Kidney (tissue), 14 donors: ENCODE data around the gene DHRS2. TPM values are rescaled to one million over a fixed set of nuclear protein-coding genes. Genes with fewer than 3 reads are reported as not detected.

Source experiments
- DNase-seq, 5 donors: peaks; one replicate each; pipeline ENCODE4 v3.0.0-alpha.2; 2013 to 2020
- FAIRE-seq: peaks from 2 replicates; lab custom pipeline; 2012; peaks lifted over from hg19 to GRCh38; lab: Jason Lieb, UNC
- H3K27ac ChIP-seq, 2 donors: one replicate each; pipeline ENCODE4 v1.7.0; 2013; ENCODE audit warnings: low read depth in 2 of 2, low read length in 2 of 2, inconsistent platforms in 1 of 2
- H3K27me3 ChIP-seq: one replicate; pipeline ENCODE4 v1.7.1; 2013; ENCODE audit warnings: low read length, inconsistent platforms; ENCODE audit not compliant: control insufficient read depth, insufficient read depth
- H3K36me3 ChIP-seq, 3 donors: one replicate each; pipeline versions ENCODE4 v1.7.0 to v1.7.1; 2013; ENCODE audit warnings: low read length in 3 of 3, control low read depth in 1 of 3, inconsistent platforms in 1 of 3; ENCODE audit not compliant: insufficient read depth in 3 of 3, control insufficient read depth in 2 of 3
- H3K4me1 ChIP-seq, 3 donors: one replicate each; pipeline versions ENCODE4 v1.7.0 to v1.7.1; 2013; ENCODE audit warnings: low read length in 3 of 3, inconsistent platforms in 1 of 3, low read depth in 1 of 3; ENCODE audit not compliant: control insufficient read depth in 2 of 3, insufficient read depth in 2 of 3
- H3K4me3 ChIP-seq, 3 donors: one replicate each; pipeline versions ENCODE4 v1.7.0 to v1.8.1; 2013; ENCODE audit warnings: low read length in 3 of 3, control low read depth in 1 of 3, inconsistent platforms in 1 of 3
- H3K9ac ChIP-seq, 3 donors: one replicate each; pipeline versions ENCODE4 v1.7.0 to v1.7.1; 2013; ENCODE audit warnings: low read length in 3 of 3, control low read depth in 1 of 3, inconsistent platforms in 1 of 3
- H3K9me3 ChIP-seq, 3 donors: one replicate each; pipeline versions ENCODE4 v1.7.0 to v1.7.1; 2013; ENCODE audit warnings: low read length in 3 of 3, control low read depth in 1 of 3, inconsistent platforms in 1 of 3; ENCODE audit not compliant: control insufficient read depth in 2 of 3, insufficient read depth in 1 of 3
- CTCF ChIP-seq: IDR thresholded peaks from 3 replicates; pipeline ENCODE4 v1.5.1; 2012; ENCODE audit warnings: mild to moderate bottlenecking, moderate library complexity, borderline replicate concordance; ENCODE audit not compliant: insufficient read depth; ENCODE audit errors: extremely low read depth
- intact Hi-C: fragments of 100-400 bp; cut with DNase I; formaldehyde crosslinking; loops from one replicate; pipeline ENCODE4 v1.11.1; 2022
- polyA plus RNA-seq: library from polyadenylated mRNA; stranded (reverse); fragments of 350-450 nt; fragmentation: Illumina TruSeq; extraction: RNeasy Lipid Tissue Mini Kit (QIAGEN cat#74804); gene quantifications from one replicate; pipeline ENCODE4 v1.2.3, GENCODE V29; 2014; ENCODE audit warnings: low read depth, low replicate concordance; ENCODE audit not compliant: insufficient read depth
- total RNA-seq: library from RNA; stranded (reverse); fragmentation: NEBNext Ultra II Directional; extraction: Animal tissue kit (Norgen Biotek cat#: 25700); gene quantifications from one replicate; pipeline ENCODE4 v1.2.1, GENCODE V29; 2021
- donor health status: control.
- donor health status: control.
- donor health status: control.
- donor health status: control.
- donor health status: control.
- donor health status: DM: yes; HTN: yes; CAD: no.
- donor health status: Normal renal cell carcinoma (clear cell type).

Gene DHRS2
- total and polyA plus RNA-seq, 2 donors from 2014 or later: 0.31 to 2.4 TPM

- no peaks in the 10 kb centered on the region for H3K9me3 ChIP-seq
- H3K4me1 ChIP-seq: peaks cover 0 to 9% (median 0%) of the 10 kb centered on the region in 3 donors
- FAIRE-seq (no peak), DNase-seq (no peak)
- no peak overlapping the region for H3K9ac ChIP-seq
- no peak for TF ChIP-seq CTCF
- intact Hi-C loops: loop anchor here (10.0 kb wide), 1 partner anchor 304 kb away; no protein-coding TSS in a partner anchor
- no peak overlapping the region for H3K27ac ChIP-seq
- H3K36me3 ChIP-seq: no peaks in the 10 kb centered on the region
- H3K4me3 ChIP-seq: no peak overlapping the region
- H3K27me3 ChIP-seq: no peaks in the 10 kb centered on the region
These were observed 5.5 kb upstream of the DHRS2 start for GRCh38 chr14:23630687-23631086.

DNA sequence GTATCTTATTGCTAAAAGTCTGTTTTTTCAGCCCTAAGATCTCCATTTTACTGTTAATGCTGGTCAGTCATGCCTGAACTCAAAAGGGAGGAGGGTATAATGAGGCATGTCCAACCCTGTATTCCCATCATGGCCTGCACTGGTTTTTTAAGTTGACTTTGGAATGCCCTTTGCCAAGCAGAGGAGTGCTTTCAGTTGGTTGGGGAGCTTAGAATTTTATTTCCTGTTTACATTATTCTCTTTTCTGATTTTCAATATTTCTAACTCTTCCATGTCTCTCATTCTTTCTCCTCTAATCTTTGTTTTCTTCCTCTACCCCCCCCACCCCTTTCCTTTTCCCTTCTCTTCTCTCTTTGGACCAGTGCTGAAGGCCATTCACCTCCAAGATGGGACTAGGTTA is 4.9 kb upstream of the DHRS2 start:
- no peak overlapping the region for H3K4me3 ChIP-seq
- intact Hi-C loops: loop anchor here (10.0 kb wide), 1 partner anchor 304 kb away; no protein-coding TSS in a partner anchor
- FAIRE-seq: no peak
- TF ChIP-seq CTCF: no peak
- H3K9ac ChIP-seq: no peak overlapping the region
- no peaks in the 10 kb centered on the region for H3K9me3 ChIP-seq
- peaks cover 0 to 9% (median 0%) of the 10 kb centered on the region in 3 donors for H3K4me1 ChIP-seq
- peak in 3 of 5 donors; percentile 30 to 42 (median 30) for DNase-seq
- no peak overlapping the region for H3K27ac ChIP-seq
- H3K36me3 ChIP-seq: no peaks in the 10 kb centered on the region
- no peaks in the 10 kb centered on the region for H3K27me3 ChIP-seq

GRCh38 chr14:23631702-23632460 is 4.3 kb upstream of the DHRS2 start:
- FAIRE-seq: no peak
- H3K4me3 ChIP-seq: peak overlapping the region in 2 of 3 donors; percentile 42 to 51
- intact Hi-C loops: loop anchor here (10.0 kb wide), 1 partner anchor 303 kb away; no protein-coding TSS in a partner anchor

More at GRCh38 chr14:23631702-23632460, 4.3 kb upstream of the DHRS2 start:
- peak; percentile 85 to 98 (median 92) for DNase-seq
- Histone ChIP-seq H3K27ac (peak overlapping the region in 1 of 2 donors; percentile 42), H3K4me1 (peaks cover 0 to 9% (median 0%) of the 10 kb centered on the region in 3 donors), H3K9ac (peak overlapping the region in 1 of 3 donors; percentile 59), H3K27me3 (no peaks in the 10 kb centered on the region), H3K9me3 (no peaks in the 10 kb centered on the region), H3K36me3 (no peaks in the 10 kb centered on the region)
- TF ChIP-seq CTCF: peak; percentile 96
